HG02884 (cell line): Measurements from ENCODE around the gene SIRT1.
"Not testable (repeated sequence)": the region's sequence is repeated elsewhere in the genome, so short reads cannot be mapped to it uniquely, and the experiment has no call there.

Experiments
- ATAC-seq: cut with Tn5 transposase; IDR thresholded peaks from one replicate; pipeline ENCODE4 v1.9.1; 2021; ENCODE audit warnings: mild to moderate bottlenecking, moderate library complexity; ENCODE audit not compliant: unreplicated experiment

The SIRT1 gene

GRCh38 chr10:67884313-67884841 lies at the start of gene SIRT1:
SIRT1 (plus strand) TSS chr10:67884656; CDS start chr10:67884722, 66 bp downstream.
- ATAC-seq: peak; percentile 81

GRCh38 chr10:67835541-67836394 lies 48.7 kb upstream of the SIRT1 start:
- not testable (repeated sequence) for ATAC-seq

DNA sequence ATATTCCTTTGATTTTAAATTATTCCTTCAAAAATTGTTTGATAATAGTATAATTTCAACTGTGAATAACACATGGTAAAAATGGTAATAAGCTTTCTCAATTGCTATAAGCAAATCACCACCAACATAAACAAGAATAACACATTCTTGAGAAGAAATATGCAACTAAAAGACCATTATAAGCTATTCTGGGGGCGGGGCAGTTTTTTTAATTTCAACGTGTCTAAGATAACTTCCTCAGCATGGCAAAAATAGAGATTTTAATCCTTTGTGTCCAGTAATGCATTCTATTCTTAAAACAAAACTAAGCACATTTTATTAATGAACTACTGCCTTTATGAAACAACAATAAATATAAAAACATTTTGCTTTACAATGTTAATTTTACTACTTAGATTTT lies 48.0 kb upstream of the SIRT1 start:
- no peak for ATAC-seq

DNA sequence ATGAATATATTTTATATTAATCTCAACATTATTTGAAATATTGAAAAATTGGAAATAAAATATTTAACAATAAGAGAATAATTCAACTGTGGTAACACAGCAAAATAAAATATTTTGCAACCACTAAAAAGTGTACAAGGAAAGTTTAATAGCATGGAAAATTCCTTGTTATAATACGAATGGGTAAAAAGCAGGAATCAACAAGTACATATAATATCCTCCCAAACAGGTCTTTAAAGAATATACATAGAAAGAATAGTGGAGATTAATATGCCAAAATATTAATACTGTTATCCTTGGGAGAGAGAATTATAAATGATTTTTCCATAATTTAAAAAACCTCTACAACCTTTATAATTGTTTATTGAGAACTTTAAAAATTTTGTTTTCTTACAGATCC lies 47.5 kb upstream of the SIRT1 start:
- ATAC-seq: no peak

- peak; percentile 87 for ATAC-seq
Observed at GRCh38 chr10:67837541-67838314, 46.7 kb upstream of the SIRT1 start, which contains the start of gene DNAJC12. DNAJC12 (minus strand) TSS chr10:67838188; CDS start chr10:67838011, 177 bp downstream.

DNA sequence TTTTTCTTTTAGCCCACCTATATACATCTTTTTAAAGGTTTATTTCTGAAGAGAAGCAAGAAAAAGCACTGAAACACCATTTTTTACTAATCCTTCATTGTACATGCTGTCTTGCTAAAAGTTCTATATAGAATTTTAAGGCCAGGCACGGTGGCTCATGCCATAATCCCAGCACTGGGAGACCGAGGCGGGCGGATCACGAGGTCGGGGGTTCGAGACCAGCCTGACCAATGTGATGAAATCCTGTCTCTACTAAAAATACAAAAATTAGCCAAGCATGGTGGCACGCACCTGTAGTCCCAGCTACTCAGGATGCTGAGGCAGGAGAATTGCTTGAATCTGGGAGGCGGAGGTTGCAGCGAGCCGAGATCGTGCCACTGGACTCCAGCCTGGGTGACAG lies 44.9 kb upstream of the SIRT1 start:
- ATAC-seq: not testable (repeated sequence)

GRCh38 chr10:67839951-67840350 lies 44.5 kb upstream of the SIRT1 start:
- no peak for ATAC-seq

- ATAC-seq: no peak
Observed at GRCh38 chr10:67841737-67842136, 42.7 kb upstream of the SIRT1 start.

- no peak for ATAC-seq
Observed at GRCh38 chr10:67843284-67843683, 41.2 kb upstream of the SIRT1 start.

DNA sequence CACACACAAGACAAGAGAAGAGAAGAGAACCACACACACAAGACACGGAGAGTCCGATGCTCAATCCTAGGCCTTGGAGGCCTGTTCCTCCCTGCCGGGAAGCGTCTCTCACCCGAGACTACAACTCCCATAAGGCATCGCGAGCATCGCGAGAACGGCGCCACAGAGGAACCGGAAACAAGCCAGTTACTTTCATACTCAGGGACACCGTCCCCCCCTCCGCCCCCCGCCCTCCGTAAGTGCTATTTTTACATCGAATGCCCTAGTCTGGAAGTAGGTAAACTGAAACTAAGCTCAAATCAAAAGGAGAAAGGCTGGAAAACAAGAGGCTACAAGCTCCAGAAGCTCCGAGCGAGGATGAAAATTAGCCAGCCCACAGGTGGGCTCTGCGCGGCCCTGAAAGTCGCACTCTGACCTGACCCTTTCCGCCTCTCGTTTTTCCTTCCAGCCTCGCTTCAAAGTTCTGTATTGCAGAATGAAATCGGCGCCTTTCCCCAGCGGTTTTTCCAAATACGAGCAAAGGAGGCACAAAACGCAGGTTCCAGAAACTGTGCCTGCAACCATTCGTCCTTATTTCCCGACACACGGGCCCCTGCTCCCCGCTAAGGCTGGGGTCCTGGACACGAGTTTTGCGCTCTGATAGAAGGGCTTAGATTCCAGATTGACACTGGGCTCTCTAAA lies 35.0 kb upstream of the SIRT1 start:
- peak; percentile 92 for ATAC-seq

- no peak for ATAC-seq
Observed at GRCh38 chr10:67851186-67851585, 33.3 kb upstream of the SIRT1 start.

- ATAC-seq: no peak
Observed at GRCh38 chr10:67852761-67853160, 31.7 kb upstream of the SIRT1 start.

DNA sequence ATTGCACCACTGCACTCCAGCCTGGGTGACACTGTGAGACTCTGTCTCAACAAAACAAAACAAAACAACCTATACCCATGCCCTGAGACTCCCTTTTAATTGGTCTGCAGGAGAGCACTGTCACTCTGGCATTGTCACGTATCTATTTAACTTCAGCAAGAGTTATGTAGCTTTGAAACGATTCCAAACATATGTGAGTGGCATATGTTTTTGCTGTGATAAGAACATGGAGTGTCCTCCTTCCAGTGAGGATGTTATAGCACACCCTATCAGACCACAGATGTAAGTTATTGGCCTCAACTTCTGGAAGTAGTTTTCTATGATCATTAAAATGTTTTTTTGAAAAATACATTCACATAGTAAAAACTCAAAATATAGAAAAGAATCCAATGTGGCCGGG lies 30.9 kb upstream of the SIRT1 start:
- no peak for ATAC-seq

- ATAC-seq: no peak
Observed at GRCh38 chr10:67858971-67859370, 25.5 kb upstream of the SIRT1 start.

DNA sequence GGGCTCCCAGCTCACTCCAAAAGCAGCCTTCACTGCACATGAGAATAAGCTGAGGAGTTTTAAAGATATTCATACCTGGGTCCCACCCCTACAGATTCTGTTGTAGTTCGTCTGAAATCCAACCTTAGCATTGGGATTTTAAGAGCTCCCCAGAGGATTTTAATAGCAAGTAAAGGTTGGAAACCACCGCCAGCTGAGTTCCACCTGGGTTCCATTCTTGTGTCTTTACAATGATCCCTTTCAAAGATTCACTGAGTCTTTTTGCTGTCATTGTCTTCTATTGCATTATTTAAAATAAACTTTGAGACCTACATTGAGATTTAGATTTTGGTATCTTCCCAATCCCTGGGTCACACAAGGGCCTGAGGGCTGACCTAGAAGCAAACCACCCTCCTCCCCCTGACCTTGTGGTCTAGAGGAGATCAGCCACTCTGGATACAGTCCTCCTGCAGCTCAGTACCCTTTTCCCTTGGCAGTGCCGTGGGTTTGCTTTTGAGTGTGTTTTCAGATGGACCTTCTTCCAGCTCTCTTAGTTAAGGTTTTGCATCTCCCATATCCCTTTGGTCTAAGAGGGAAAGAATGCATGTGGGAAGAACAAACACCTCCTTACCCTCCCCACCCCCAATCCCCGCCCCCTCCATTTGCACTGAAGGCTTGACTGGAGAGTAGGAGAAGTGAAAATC lies 22.6 kb upstream of the SIRT1 start:
- no peak for ATAC-seq

- no peak for ATAC-seq
Observed at GRCh38 chr10:67863094-67863493, 21.4 kb upstream of the SIRT1 start.

GRCh38 chr10:67864607-67865371 lies 19.7 kb upstream of the SIRT1 start:
- no peak for ATAC-seq

GRCh38 chr10:67868132-67868531 lies 16.3 kb upstream of the SIRT1 start:
- no peak for ATAC-seq

DNA sequence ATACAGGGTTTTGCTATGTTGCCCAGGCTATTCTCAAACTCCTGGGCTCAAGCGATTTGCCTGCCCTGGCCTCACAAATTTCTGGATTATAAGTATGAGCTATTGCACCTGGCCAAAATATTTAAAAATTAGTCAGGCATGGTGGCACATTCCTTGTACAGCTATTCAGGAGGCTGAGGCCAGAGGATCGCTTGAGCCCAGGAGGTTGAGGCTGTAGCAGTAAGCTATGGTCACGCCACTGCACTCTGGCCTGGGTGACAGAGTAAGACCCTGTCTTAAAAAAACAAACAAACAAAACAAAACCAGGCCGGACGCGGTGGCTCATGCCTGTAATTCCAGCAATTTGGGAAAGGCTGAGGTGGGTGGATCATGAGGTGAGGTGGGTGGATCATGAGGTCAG lies 14.5 kb upstream of the SIRT1 start:
- ATAC-seq: no peak
